Stimulated activated CD4-positive, alpha-beta T cell treated with anti-CD3 and anti-CD28 coated beads, TNF-alpha, amount 100 ng/mL, for 48 hours (primary cell): ENCODE results near the gene PLEKHA8.
"Not testable (repeated sequence)": the region's sequence is repeated elsewhere in the genome, so short reads cannot be mapped to it uniquely, and the experiment has no call there.

Source experiments
- DNase-seq, 3 donors: peaks; one replicate each; pipeline ENCODE4 v3.0.0-alpha.2; 2020; ENCODE audit warnings: low read depth in 3 of 3

PLEKHA8 gene

GRCh38 chr7:30062587-30062986, 34.4 kb downstream of the PLEKHA8 start:
- no peak for DNase-seq

GRCh38 chr7:30065746-30066145, 37.5 kb downstream of the PLEKHA8 start:
- no peak for DNase-seq

DNA sequence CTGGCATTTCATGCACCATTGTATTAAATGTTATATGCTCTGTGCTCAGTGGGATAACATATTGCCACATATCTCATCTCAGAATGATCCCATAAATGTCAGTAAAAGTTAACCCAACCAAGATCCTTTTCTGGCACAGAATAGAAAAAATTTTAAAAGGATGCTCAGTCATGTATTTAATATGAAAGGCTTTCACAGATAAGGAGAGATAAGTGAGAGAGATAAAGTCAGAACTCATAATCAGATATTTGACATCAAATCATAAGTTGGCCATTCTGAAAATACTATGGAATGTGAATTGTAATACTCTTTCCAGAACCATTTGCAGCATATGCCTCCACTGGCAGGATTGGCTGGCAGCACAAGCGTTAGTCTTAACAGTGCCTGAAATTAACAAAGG, 38.5 kb downstream of the PLEKHA8 start:
- DNase-seq, result no peak

DNA sequence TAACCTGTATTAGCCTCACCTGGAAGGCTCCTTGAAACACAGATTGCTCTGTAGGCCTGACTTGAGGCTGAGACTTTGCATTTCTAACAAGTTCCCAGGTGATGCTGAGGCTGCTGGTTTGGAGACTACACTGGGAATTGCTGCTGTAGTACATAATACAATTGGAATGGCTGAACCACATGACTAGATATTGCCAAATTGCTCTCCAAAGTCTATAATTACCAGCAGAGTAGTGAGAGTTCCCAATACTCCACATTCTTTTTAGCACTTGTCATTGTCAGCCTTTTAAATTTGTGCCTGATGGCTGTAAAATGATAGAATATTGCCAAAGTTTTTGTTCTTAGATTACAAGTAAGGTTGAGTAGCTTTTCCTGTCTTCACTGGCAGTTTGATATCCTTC, 39.9 kb downstream of the PLEKHA8 start:
- no peak for DNase-seq

DNA sequence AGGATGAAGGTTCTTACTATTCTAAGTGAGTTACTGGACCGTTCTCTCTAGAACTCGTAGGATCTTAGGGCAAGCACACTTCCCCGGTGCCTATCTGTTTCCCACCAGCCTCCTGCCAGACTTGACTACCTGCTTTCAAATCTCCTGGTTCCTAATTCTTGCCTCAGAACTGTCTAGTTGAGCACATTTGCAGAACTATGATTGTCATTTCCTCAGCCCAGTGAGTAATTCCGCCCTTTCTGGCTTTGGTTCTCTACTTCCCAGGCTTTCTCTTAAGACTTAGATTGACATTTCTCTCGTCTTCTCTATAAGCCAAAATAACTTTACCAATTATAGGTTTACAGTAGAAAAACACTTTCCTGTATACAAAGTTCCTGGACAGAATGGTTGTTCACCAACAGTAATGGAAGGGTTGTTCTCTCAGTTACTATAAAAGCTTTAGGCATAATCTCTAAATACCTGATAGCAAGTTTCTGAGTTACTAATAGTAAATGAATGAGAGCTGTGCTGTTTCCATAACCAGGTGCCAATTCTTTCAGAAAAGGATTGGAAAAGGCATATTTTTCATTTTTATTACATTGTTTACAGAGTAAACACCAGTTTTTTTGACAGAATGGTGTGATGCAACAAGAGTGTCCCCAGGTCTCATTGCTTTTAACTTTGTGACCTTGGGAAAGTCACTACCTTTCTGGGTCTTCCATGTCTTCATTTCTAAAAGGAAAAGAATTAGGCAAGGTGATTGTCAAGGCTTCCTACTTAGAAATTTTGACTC, 41.1 kb downstream of the PLEKHA8 start:
- no peak for DNase-seq

DNA sequence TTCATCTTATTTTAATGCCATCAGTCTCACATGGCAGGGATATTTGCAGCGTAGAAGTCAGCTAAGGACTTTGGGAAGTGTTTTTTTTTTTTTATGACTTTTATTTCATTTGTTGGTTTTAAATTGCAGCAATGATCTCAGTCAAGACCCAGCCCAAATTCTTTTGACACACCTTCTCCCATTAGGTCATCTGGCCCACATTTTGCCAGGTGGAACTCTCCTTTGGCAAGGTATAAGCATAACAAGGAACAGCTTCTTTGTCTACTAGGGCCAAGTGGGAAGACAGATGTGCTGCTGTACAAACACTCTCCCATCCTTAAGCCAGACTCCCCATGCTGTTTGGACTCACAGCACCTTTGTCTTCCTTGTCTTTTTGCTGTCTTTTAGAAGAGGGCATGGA, 41.8 kb downstream of the PLEKHA8 start:
- no peak for DNase-seq

DNA sequence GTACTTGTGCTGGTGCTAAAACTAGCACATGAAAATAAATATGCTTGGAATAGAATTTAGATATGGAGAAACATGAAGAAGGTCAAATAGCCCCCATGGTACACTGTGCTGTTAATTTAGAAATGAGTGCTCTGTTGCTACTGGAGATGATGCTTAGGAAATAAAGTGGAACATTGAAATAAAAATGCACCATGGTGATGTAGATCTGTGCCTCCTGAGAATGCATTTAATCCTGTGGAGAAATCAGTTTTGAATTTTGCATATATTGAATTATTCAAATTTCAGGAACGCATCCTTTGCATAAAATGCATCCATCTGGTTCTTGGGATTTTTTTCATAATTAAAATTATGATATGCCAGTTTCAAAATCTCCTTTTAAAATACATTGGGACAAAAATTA, 44.5 kb downstream of the PLEKHA8 start:
- DNase-seq, result no peak

GRCh38 chr7:30074422-30075030, 46.3 kb downstream of the PLEKHA8 start:
- no peak for DNase-seq

GRCh38 chr7:30076411-30076810, 48.2 kb downstream of the PLEKHA8 start:
- no peak for DNase-seq

DNA sequence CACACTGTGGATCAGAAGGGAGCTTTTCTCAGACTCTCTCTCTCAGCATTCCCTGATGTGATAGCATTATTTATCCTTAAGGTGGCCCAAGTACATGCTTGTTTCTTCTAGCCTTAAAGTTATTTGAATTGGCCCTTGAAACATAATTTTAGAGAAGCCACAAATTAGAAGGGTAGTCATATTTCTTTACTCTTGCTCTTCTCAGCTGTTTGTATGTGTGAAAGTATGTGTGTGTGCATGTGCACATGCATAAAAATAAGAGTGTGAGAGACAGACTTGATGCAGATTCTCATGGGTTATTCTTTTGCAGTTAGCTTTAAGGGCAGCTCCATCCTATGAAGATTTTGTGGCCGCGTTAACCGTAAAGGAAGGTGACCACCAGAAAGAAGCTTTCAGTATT, 50.1 kb downstream of the PLEKHA8 start:
- no peak for DNase-seq

- no peak for DNase-seq
Measured at GRCh38 chr7:30079880-30080279, 51.7 kb downstream of the PLEKHA8 start.

- no peak for DNase-seq
Measured at GRCh38 chr7:30080818-30081217, 52.6 kb downstream of the PLEKHA8 start.

DNA sequence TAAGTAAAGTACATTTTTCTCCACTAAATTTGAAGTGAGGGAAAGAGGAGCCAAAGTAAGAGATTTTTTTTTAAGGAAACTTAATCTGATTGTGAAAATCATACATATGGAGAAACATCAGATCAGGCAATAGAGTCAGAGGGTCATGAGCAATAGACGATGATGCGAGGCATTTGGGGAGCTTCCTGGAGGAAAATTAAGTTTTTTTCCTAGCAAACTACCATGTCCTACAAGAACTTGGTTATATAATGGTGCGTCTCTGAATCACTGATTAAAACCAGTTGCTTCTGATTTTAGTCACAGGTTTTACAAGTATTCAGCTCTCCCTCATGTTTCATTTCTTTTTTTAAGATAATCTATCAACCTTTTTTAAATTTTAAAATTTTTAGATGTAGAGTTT, 54.5 kb downstream of the PLEKHA8 start:
- no peak for DNase-seq

DNA sequence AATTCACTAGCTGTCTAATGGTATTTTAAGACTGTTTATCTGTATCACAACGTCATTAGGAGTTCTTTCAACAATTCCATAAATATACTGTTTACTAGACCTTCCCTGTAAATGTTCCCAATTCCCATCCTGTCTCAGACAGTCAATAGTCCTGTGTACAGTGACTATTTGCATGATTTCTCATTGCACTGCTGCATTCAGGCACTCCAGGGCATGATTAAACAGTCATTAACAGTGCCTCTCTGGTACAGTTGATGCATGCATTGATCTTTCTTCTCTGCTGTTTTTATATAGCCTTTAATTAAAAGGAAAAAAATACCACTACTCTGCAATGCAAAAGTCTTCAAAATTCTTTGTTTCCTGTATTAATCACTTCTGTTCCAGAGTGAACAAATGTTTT, 55.1 kb downstream of the PLEKHA8 start:
- DNase-seq, result no peak

- DNase-seq, result no peak
Measured at GRCh38 chr7:30084212-30084611, 56.0 kb downstream of the PLEKHA8 start.

DNA sequence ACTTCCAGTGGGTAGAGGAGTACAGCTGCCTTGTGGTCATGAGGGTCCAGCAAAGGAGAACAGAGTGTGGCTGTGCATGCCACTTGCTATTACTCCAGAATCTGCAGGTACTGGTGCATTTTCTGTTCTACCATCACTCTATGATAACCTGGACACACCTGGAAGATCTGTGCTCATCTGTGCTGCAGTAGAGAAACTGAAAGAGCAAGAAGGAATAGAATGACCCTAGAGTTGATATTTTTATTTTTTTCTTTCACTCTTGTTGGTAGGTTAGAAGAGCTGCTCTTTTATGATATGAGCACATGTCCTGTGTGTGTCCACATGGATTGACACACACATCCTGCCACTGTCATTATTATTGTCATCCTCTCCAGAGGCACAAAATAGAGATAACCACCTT, 58.3 kb downstream of the PLEKHA8 start:
- no peak for DNase-seq

- no peak for DNase-seq
Measured at GRCh38 chr7:30087371-30087770, 59.2 kb downstream of the PLEKHA8 start.

- DNase-seq, result no peak
Measured at GRCh38 chr7:30088362-30088761, 60.1 kb downstream of the PLEKHA8 start.

GRCh38 chr7:30090111-30090510, 61.9 kb downstream of the PLEKHA8 start:
- DNase-seq, result no peak

DNA sequence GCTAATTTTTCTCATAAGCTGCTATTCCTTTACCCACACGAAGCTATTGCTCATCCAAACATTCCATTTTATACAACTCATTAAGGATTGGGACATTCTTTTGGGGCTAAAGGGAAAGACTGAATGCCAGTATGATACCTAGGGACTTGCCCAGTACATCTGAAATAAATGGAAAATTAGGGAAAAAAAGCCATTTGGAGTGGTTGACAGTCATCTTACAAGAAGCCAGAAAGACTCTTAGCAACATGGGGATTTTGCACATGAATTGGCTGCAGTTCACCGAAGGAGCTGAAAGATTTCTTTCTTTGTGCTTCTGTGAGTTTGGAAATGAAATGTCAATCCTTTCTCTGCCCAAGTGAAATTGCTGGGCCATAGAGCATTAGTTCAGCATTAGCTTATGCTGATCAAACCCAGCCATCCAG, 63.3 kb downstream of the PLEKHA8 start:
- no peak for DNase-seq

DNA sequence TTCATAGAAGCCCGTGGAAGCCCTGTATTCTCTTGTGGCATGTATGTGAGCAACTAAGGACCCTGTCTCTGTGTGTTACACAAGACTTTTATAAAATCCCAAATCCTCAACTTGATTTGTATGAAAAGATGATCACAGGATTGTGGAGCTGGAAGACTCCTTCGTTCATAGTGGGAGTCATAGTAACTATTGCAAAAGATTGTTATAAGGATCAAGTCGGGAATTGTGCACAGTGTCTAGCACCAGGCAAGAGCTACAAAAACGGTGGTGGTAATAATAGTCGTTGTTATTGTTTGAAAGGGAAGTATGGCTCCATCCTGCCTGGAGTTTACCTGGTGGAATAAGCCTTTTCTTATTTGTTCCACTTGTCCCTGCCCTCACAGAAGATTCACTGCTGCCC, 63.8 kb downstream of the PLEKHA8 start:
- DNase-seq, result no peak

GRCh38 chr7:30093420-30093952, 65.3 kb downstream of the PLEKHA8 start:
- no peak for DNase-seq

DNA sequence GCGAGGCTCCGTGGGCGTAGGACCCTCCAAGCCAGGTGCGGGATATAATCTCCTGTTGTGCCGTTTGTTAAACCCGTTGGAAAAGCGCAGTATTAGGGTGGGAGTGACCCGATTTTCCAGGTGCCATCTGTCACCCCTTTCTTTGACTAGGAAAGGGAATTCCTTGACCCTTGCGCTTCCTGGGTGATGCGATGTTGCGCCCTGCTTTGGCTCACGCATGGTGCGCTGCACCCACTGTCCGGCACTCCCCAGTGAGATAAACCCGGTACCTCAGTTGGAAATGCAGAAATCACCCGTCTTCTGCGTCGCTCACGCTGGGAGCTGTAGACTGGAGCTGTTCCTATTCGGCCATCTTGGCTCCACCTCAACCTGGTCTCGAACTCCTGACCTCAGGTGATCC, 70.4 kb downstream of the PLEKHA8 start:
- not testable (repeated sequence) for DNase-seq
